Measurements from ENCODE around the gene BCL2L1.

GRCh38 chr20:31731321-31731717, 8.7 kb upstream of the BCL2L1 start:
- TF ChIP-seq CTCF (IDR thresholded peaks at IDR 0.05) = no peak
- no peak for TF ChIP-seq POLR2A (IDR thresholded peaks at IDR 0.05)

Data from tibial nerve (tissue), 3 donors.